Gastroesophageal sphincter (tissue), 3 donors: ENCODE results near the gene VEGFA.

Source experiments
- POLR2AphosphoS5 ChIP-seq: sonication (generic); formaldehyde crosslinking; IDR thresholded peaks from one replicate; pipeline ENCODE4 v1.6.1; 2017; ENCODE audit warnings: antibody characterized with exemption
- TF ChIP-seq, protein P1 (sequence below), 4 experiments: fragments of 200-600 bp in 2 of 4; fragments of 450-650 bp in 2 of 4; sonication (generic) in 1 of 4; IDR thresholded peaks; one replicate each; pipeline ENCODE4 v1.5.1; 2017 to 2019; ENCODE audit warnings: antibody characterized with exemption in 4 of 4, mild to moderate bottlenecking in 2 of 4, moderate library complexity in 2 of 4

DNA sequence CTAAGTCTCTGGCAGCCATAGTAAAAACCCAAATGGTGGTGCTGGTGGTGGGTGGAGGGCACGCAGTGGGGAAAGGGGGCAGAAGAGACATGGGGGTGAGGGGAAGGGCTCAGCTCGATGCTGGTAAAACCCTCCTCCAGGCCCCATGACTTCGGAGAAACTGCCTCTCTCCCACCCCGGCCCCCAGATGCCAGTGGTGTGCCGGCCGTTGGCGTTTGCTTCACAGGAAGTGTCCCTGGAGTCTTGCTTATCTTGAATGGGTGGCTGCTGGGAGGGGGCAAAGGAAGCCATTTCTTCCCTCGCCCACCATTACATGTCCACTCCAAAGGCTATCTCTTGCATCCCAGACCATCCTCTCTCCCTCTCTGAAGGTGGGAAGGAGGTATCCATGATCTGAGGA is 25.4 kb downstream of the VEGFA start:
- TF ChIP-seq, protein P1, sequence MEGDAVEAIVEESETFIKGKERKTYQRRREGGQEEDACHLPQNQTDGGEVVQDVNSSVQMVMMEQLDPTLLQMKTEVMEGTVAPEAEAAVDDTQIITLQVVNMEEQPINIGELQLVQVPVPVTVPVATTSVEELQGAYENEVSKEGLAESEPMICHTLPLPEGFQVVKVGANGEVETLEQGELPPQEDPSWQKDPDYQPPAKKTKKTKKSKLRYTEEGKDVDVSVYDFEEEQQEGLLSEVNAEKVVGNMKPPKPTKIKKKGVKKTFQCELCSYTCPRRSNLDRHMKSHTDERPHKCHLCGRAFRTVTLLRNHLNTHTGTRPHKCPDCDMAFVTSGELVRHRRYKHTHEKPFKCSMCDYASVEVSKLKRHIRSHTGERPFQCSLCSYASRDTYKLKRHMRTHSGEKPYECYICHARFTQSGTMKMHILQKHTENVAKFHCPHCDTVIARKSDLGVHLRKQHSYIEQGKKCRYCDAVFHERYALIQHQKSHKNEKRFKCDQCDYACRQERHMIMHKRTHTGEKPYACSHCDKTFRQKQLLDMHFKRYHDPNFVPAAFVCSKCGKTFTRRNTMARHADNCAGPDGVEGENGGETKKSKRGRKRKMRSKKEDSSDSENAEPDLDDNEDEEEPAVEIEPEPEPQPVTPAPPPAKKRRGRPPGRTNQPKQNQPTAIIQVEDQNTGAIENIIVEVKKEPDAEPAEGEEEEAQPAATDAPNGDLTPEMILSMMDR (IDR thresholded peaks at IDR 0.05): no peak
- TF ChIP-seq POLR2AphosphoS5: no peak
